ES-I3 (cell line): Measurements from ENCODE around the gene TMEM72.

Experiments used
- H3K36me3 ChIP-seq: 2 replicates; pipeline ENCODE4 v1.6.1; 2013; ENCODE audit warnings: mild to moderate bottlenecking, low read length, control low read depth, moderate library complexity; ENCODE audit not compliant: insufficient read depth
- H3K4me1 ChIP-seq: 2 replicates; pipeline ENCODE4 v1.6.1; 2013; ENCODE audit warnings: mild to moderate bottlenecking, control low read depth, low read length; ENCODE audit not compliant: insufficient read depth
- H3K9ac ChIP-seq: 2 replicates; pipeline ENCODE4 v1.6.1; 2013; ENCODE audit warnings: low read depth, mild to moderate bottlenecking, low read length, moderate library complexity
- H3K9me3 ChIP-seq: 2 replicates; pipeline ENCODE4 v1.6.1; 2013; ENCODE audit warnings: mild to moderate bottlenecking, low read length, moderate library complexity; ENCODE audit not compliant: control insufficient read depth, insufficient read depth

The TMEM72 gene

DNA sequence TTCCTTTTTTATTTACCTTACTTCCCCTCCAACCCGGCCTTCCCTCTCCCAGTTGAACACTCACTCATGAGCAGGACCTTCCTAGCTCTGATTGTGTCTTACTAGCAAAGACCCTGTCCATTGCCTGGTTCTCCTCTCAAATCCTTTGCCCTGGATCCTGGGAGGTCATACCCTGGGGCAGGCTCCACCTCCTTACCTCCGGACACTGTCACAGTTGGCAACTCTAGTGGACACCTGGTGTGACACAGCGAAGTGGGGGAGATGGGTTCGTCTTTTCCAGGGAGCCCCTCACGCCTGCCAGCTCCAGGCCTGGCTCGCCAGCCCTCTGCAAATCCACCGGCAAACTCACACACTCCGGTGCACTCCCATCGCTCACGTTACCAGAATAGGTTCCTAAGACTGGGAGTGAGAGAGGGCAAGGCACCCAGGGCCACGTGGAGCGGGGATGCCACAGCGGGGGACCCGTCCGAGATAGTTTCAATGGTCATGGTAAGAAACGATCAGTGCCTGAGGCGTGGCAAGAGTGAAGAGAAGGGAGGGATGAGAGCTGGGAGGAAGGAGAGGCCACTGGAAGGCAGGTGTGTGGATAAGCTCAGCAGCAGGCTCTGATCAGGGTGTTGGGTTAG, 30.9 kb upstream of the TMEM72 start:
- Histone ChIP-seq H3K36me3 (no peaks in the 10 kb centered on the region), H3K9ac (no peak overlapping the region), H3K4me1 (no peaks in the 10 kb centered on the region), H3K9me3 (0 out of 2 replicates have a peak, but pooled peaks cover 2% of the 10 kb centered on the region)

GRCh38 chr10:44881649-44882048, 29.5 kb upstream of the TMEM72 start:
- Histone ChIP-seq H3K9me3 (0 out of 2 replicates have a peak, but pooled peaks cover 2% of the 10 kb centered on the region), H3K4me1 (0 out of 2 replicates have a peak, but pooled peaks cover 8% of the 10 kb centered on the region), H3K36me3 (no peaks in the 10 kb centered on the region), H3K9ac (no peak overlapping the region)

DNA sequence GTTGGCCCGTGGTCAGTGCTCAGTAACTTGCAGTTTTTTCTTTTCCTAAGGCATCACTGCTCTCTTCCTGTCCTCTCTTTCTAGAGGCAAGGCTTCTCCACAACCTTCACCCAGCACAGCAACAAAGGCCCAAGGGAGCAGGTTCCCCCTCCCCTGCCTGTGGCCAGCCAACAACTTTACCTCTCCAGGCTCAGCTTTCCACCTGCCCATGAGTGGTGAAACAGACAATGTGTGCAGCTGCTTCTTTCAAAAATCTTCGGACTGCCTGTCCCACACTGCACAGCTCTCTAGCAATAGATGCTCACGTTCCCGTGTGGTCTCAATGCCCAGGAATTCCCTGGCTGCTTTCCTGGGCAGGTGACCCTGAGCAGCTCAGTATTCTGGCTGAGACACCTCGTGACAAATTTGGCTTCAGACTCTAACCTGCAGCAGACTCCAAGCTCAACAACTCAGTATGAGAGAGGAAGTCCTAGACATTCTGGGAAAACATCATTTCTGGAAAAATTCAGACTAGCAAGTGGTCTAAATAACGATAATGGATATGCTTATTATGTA, 28.9 kb upstream of the TMEM72 start:
- H3K9me3 ChIP-seq: 0 out of 2 replicates have a peak, but pooled peaks cover 2% of the 10 kb centered on the region

GRCh38 chr10:44883593-44884331, 27.4 kb upstream of the TMEM72 start:
- H3K4me1 ChIP-seq: 0 out of 2 replicates have a peak, but pooled peaks cover 8% of the 10 kb centered on the region

More for the DNA sequence above, 28.9 kb upstream of the TMEM72 start:
- no peaks in the 10 kb centered on the region for H3K36me3 ChIP-seq
- no peak overlapping the region for H3K9ac ChIP-seq
- 0 out of 2 replicates have a peak, but pooled peaks cover 8% of the 10 kb centered on the region for H3K4me1 ChIP-seq

DNA sequence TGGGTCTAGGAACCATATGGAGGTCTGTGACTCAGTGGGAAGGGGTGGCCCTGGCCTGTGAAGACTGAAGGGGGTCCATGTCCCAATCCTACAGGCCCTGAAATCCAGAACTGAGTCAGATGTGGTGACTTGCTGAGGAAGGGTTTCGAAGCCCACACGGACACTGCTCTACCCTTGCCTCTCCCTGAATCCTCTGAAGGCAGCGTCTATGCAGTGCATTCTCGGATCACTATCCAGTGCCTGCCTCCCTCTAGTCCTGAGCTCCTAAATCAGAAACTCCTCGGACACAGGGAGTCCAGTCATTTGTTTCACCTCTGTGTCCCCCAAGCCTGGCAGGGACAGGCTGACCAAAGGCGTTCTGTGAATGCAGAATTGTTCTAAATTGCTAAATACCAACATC, 25.4 kb upstream of the TMEM72 start:
- Histone ChIP-seq H3K36me3 (no peaks in the 10 kb centered on the region), H3K4me1 (0 out of 2 replicates have a peak, but pooled peaks cover 8% of the 10 kb centered on the region), H3K9me3 (no peaks in the 10 kb centered on the region), H3K9ac (no peak overlapping the region)

More at GRCh38 chr10:44883593-44884331, 27.4 kb upstream of the TMEM72 start:
- Histone ChIP-seq H3K9me3 (0 out of 2 replicates have a peak, but pooled peaks cover 2% of the 10 kb centered on the region), H3K9ac (no peak overlapping the region), H3K36me3 (no peaks in the 10 kb centered on the region)

- Histone ChIP-seq H3K4me1 (0 out of 2 replicates have a peak, but pooled peaks cover 8% of the 10 kb centered on the region), H3K9me3 (no peaks in the 10 kb centered on the region), H3K9ac (no peak overlapping the region), H3K36me3 (no peaks in the 10 kb centered on the region)
These were observed 24.2 kb upstream of the TMEM72 start for GRCh38 chr10:44886966-44887365.

DNA sequence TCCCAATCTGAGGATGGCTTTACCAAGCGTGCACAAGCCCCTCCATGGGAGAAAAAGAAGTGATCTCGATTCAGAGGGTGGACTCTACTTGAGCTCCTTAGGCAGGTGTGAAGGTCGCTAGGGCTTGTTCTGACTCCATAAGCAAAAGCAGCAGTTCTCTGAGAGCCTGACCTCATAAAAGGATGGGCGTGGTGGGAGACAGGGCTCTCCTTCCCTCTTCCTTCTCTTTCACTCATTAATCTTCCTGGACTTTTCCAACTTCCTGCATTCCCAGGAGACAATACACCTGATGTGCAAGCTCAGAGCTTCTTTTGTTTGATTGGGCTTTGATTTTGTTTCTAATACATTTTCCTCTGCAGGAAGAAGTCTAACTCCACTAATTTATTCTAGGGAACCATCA, 22.3 kb upstream of the TMEM72 start:
- Histone ChIP-seq H3K4me1 (0 out of 2 replicates have a peak, but pooled peaks cover 8% of the 10 kb centered on the region), H3K9me3 (no peaks in the 10 kb centered on the region), H3K9ac (no peak overlapping the region), H3K36me3 (no peaks in the 10 kb centered on the region)

DNA sequence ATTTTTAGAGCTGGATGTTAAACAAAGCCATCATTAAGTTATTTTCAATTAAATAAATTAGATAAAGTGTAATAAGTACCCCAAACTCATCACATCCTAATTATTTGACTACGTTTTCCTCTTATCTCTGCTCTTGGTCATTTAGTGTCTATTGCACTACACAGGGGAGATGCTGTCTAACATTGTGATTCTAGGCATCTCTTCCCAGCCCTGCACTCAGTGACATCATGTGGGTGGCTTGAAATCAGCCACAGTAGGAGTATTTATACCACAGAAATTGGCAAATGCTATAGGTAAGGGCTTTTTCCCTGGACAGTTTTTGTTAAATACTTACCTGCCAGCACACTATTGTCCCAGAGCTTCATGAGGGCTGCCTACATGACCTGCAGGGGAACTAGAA, 21.3 kb upstream of the TMEM72 start:
- Histone ChIP-seq H3K4me1 (0 out of 2 replicates have a peak, but pooled peaks cover 8% of the 10 kb centered on the region), H3K9ac (no peak overlapping the region), H3K9me3 (no peaks in the 10 kb centered on the region), H3K36me3 (no peaks in the 10 kb centered on the region)

DNA sequence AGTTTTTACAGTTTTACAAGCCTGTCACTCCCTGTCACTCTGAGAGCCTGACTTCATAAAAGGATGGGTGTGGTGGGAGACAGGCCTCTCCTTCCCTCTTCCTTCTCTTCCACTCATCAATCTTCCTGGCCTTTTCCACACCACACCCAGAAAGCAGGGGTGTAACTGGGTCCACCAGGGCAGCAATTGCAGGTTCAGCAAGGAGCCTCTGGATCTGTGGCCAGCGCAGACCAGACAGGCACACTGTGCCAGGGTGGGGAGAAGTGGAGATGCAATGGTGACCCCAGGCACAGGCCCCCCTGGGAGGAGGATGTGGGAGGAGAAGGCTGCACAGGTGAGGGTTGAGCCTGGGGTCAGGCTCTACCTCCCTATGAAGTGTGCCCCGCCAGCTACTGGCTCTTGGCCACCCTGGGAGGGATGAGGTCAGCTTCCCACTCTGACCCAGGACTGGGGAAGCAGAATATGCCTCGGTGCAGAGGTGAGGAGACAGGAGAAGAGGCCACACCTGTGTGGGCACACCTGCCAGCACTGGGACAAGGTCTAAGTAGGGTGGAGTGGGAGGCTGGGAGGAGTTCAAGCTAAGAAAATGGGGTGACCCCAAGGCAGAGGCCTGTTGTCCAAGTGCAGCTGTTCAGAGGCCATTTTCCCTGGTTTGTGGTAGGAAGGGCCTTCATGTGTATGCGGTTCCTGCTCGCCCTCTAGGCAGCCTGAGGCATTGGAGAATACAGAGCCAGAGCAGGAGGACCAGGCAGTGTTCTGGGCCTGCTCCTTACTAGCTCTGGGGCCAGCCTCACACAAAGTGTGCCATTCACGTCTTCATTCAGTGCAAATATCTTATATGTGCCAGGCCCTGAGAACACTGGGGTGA, 20.2 kb upstream of the TMEM72 start:
- Histone ChIP-seq H3K9me3 (no peaks in the 10 kb centered on the region), H3K4me1 (0 out of 2 replicates have a peak, but pooled peaks cover 6% of the 10 kb centered on the region), H3K9ac (no peak overlapping the region), H3K36me3 (no peaks in the 10 kb centered on the region)

DNA sequence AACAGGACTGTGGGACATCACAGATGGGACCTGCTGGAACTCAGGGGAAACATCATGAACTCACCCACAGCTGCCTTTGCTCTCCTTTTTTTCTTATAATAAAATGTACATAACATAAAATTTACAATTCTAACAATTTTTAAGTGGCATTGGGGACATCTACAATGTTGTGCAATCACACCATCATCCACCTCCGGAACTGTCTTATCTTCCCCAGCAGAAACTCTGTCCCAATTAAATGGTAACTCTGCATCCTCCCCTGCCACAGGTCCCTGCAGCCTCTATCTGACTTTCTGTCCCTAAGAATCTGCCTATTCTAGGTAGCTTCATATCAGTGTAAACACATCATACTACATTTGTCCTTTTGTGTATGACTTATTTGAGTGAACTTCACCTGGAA, 19.4 kb upstream of the TMEM72 start:
- Histone ChIP-seq H3K9ac (no peak overlapping the region), H3K36me3 (no peaks in the 10 kb centered on the region), H3K9me3 (no peaks in the 10 kb centered on the region), H3K4me1 (no peaks in the 10 kb centered on the region)

- no peak overlapping the region for H3K9ac ChIP-seq
- H3K4me1 ChIP-seq: no peaks in the 10 kb centered on the region
- no peaks in the 10 kb centered on the region; the same call in none of the 2 replicates for H3K9me3 ChIP-seq
- H3K36me3 ChIP-seq: no peaks in the 10 kb centered on the region
These were observed 17.3 kb upstream of the TMEM72 start for GRCh38 chr10:44893604-44894468.

DNA sequence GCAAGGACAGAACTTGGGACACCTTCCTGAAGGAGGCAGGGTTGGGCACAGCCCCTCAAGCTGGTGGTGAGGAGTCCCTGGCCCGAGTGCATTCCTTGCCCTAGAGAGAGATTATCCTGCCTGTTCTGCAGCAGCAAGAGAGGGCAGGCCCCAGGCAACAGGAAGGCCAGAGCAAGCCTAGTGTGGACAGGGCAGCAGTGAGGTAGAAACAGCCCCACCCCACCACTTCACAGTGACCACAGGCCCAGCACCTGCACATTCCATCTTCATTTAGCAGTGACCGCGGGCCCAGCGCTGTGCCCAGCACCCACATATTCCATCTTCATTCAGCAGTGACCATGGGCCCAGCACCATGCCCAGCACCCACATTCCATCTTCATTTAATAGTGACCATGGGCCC, 16.4 kb upstream of the TMEM72 start:
- H3K4me1 ChIP-seq: 0 out of 2 replicates have a peak, but pooled peaks cover 5% of the 10 kb centered on the region
- no peak overlapping the region for H3K9ac ChIP-seq
- H3K9me3 ChIP-seq: no peaks in the 10 kb centered on the region; the same call in none of the 2 replicates
- H3K36me3 ChIP-seq: no peaks in the 10 kb centered on the region

DNA sequence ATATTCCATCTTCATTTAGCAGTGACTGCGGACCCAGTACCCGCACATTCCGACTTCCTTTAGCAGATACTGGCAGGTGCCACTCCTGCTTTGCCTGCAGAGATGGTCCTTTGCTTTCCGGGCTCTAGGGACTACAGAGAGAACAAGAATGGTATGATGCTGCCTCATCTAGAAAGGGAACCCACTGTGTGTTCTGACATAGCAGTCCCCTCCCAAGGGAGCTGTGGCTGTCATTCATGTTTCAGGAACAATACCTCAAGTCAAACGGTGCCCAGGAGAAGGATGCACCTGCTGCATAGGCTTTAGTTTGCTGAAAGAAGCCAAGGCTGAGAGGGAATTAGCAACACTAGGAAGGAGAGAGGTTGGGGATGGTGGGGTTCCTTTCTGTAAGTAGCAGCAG, 15.9 kb upstream of the TMEM72 start:
- H3K4me1 ChIP-seq: peaks cover 8% of the 10 kb centered on the region; the same call in 1 of the 2 replicates
- H3K9ac ChIP-seq: no peak overlapping the region
- no peaks in the 10 kb centered on the region for H3K36me3 ChIP-seq
- H3K9me3 ChIP-seq: no peaks in the 10 kb centered on the region; the same call in none of the 2 replicates
